ENCODE data around the gene CDC14B. TPM values are rescaled to one million over a fixed set of nuclear protein-coding genes. Genes with fewer than 3 reads are reported as not detected.
A peak's percentile ranks its signal among the peaks of the same experiment; 100 is the strongest.
"Not testable (repeated sequence)": the region's sequence is repeated elsewhere in the genome, so short reads cannot be mapped to it uniquely, and the experiment has no call there.

Gene CDC14B
- 10 to 100 TPM; 23.6 to 32.9 (median 27.2) TPM for polyA plus RNA-seq (ENCODE audit: insufficient read length in 4 of 4)

- DNase-seq (ENCODE audit: low read depth in 4 of 4, low spot score in 2 of 4), result peak in 3 of 4 donors; percentile 79 to 92 (median 86)
Measured at GRCh38 chr9:96619491-96620180, at the start of gene CDC14B. TSS of gene CDC14B (minus strand) at chr9:96619843. CDS start at chr9:96619378, 465 bp downstream.

DNA sequence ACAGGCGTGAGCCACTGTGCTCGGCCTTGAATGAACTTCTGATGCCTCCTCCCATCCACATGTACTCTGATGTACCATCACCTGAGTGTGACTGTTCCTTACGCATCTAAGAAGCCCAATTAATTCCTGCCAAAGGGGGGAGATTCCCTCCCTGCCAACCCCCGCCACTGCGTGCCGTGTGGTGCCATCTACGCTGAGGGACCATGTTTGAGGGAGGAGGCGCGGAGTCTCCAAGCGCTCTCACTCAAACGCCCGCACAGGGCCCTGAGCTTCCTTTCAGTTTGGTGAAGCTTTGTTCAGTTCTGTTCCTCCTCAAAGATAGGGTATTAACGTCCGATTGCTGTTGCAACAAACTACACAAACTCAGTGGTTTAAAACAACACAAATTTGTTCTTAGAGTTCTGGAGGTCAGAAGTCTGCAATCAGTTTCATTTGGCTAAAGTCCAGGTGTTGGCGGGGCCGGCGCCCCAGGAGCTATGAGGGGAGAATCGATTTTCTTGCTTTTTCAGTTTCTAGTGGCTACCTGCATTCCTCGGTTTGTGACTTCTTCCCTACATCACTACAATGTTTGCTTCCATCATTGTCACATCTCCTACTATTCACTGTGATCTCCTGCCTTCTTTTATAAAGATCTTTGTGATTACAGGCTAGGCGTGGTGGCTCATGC, 49.4 kb upstream of the CDC14B start:
- no peak for DNase-seq (ENCODE audit: low read depth in 4 of 4, low spot score in 2 of 4)

DNA sequence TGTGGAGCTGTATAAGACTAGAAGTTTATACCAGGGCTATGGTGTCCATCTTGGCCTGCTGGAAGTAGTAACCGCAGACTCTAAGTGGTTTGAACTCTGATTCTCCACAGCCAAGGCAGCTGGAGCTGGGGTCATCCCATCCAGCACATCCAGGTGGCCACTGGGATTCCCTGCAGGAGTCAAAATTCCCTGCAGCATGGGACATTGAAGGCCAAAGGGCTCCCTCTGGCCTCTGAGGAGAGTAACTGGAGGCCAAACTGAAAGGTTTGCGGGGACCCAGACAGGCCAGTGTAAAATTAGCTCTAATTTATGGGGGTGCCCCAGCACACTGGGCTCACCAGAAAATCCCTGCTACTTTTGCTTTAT, 47.7 kb upstream of the CDC14B start:
- no peak for DNase-seq (ENCODE audit: low read depth in 4 of 4, low spot score in 2 of 4)

GRCh38 chr9:96666653-96667362, 47.2 kb upstream of the CDC14B start:
- DNase-seq (ENCODE audit: low read depth in 4 of 4, low spot score in 2 of 4), result not testable (repeated sequence)

GRCh38 chr9:96665789-96666188, 46.1 kb upstream of the CDC14B start:
- no peak for DNase-seq (ENCODE audit: low read depth in 4 of 4, low spot score in 2 of 4)

DNA sequence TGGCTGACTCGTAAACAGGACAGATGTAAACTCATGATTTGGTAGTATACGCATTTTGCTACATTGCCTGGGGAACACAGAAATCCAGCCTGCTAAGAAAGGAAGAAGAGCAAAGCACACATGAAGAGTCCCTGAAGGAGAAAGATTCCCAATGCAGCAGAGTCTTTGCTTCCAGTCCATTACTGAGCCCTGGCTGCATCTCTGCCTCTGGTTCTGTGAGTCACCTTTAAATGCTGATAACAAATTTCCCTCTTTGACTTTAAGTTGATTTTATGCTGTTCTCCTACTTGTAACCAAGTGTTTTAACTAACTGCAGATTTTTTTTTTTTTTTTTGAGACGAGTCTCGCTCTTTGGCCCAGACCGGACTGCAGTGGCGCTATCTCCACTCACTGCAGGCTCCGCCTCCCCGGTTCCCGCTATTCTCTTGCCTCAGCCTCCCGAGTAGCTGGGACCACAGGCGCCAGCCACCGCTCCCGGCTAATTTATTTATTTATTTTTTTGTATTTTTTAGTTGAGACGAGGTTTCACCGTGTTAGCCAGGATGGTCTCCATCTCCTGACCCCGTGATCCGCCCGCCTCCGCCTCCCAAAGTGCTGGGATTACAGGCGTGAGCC, 44.0 kb upstream of the CDC14B start:
- DNase-seq (ENCODE audit: low read depth in 4 of 4, low spot score in 2 of 4), result no peak

GRCh38 chr9:96661711-96662110, 42.1 kb upstream of the CDC14B start:
- DNase-seq (ENCODE audit: low read depth in 4 of 4, low spot score in 2 of 4), result no peak

DNA sequence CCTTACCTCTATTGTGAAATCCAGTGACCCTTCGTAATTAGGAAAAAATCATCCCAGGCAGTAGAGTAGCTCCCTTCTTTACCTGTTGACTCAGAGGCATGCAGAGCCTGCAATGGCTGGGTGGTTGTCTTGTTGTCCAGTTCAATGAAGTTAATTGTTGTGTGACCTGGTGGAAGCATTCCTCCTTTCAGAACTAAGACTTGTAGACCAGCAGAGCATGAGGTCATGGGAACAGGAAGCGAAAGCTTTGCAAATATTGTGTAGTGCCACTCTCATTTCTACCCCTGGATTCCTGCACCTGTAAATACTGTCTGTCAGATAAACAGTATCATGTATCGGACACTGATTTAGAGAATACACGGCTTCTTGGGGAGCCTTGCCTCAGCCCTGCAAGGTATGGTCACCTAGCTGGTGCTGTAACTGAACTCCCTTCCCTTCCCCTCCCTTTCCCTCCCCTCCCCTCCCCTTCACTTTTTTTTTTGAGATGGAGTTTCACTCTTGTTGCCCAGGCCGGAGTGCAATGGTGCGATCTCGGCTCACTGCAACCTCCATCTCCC, 41.1 kb upstream of the CDC14B start:
- DNase-seq (ENCODE audit: low read depth in 4 of 4, low spot score in 2 of 4), result no peak

GRCh38 chr9:96655198-96655851, 35.7 kb upstream of the CDC14B start, which contains the start of gene PRXL2C:
TSS of gene PRXL2C (minus strand) at chr9:96655317. CDS start at chr9:96655281, 36 bp downstream.
- DNase-seq (ENCODE audit: low read depth in 4 of 4, low spot score in 2 of 4), result peak in 1 of 4 donors; percentile 34

- peak in 3 of 4 donors; percentile 32 to 53 (median 42) for DNase-seq (ENCODE audit: low read depth in 4 of 4, low spot score in 2 of 4)
Measured at GRCh38 chr9:96654450-96655197, 35.0 kb upstream of the CDC14B start.

DNA sequence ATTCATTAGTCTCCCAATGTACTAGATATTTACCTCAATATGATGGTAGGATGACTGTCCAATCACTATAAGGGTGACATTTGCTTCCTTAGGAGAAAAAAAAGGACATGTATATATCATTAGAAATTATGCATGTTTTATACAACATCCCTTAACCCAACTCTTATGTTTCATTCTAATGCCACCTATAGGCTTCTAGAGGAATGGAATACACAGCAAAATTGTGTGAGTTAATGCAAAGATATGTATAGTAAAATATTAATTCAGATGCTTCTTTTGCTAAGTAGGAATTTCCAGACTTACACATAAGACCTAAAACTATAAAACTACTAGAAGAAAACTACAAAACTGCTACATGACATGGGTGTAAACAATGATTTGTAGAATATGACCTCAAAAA, 32.0 kb upstream of the CDC14B start:
- DNase-seq (ENCODE audit: low read depth in 4 of 4, low spot score in 2 of 4), result no peak

DNA sequence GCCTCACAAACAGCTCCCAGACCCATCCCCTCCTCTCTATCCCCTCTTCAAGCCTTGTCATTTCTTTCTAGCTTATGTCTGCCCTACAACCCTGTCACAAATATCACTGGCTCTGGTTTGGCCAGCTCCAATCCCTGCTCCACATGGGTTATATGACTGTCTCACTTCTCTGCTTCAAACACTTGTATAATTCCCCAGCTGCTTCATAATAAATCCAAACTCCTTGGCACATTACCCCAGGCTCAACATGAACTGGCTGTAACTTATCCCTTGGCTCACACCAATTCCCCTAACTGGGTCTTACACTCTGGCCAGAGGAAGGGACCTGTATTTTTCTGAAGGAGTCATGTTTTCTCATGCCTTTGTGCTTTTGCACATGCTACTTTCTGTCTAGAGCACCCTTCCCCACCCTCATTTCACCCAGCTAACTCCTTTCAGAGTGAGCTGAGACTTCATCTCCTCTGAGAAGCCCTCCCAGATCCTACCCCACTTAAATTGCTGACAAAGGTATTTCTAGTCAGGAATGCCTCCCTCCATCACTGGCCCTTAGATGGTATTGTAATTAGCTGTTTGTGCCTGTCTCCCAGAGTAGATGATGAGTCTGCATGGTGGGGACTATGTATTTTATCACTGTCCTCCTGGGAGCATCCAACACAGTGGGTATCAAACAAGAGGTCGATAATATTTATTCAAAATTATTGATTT, 30.1 kb upstream of the CDC14B start:
- DNase-seq (ENCODE audit: low read depth in 4 of 4, low spot score in 2 of 4), result no peak

- DNase-seq (ENCODE audit: low read depth in 4 of 4, low spot score in 2 of 4), result no peak
Measured at GRCh38 chr9:96646081-96646991, 26.7 kb upstream of the CDC14B start.

GRCh38 chr9:96644137-96644536, 24.5 kb upstream of the CDC14B start:
- DNase-seq (ENCODE audit: low read depth in 4 of 4, low spot score in 2 of 4), result no peak

DNA sequence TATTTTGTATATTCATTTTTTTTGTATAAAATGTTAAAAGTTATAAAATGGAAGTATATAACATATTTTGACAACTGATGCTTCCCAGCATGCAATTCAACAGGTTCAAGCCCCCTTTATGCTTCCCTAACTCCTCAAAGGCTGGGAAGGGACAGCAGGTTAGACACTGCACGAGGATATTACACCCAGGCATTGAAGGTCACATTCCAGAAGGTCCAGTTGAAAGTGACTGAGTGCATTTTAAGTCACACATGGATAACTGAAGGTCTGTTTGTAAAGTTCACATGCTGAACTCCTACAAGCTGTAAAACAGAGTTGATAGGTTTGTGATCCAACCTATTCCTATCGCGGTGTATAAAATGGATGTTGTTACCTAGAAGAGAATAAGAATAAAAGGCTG, 21.9 kb upstream of the CDC14B start:
- DNase-seq (ENCODE audit: low read depth in 4 of 4, low spot score in 2 of 4), result no peak

DNA sequence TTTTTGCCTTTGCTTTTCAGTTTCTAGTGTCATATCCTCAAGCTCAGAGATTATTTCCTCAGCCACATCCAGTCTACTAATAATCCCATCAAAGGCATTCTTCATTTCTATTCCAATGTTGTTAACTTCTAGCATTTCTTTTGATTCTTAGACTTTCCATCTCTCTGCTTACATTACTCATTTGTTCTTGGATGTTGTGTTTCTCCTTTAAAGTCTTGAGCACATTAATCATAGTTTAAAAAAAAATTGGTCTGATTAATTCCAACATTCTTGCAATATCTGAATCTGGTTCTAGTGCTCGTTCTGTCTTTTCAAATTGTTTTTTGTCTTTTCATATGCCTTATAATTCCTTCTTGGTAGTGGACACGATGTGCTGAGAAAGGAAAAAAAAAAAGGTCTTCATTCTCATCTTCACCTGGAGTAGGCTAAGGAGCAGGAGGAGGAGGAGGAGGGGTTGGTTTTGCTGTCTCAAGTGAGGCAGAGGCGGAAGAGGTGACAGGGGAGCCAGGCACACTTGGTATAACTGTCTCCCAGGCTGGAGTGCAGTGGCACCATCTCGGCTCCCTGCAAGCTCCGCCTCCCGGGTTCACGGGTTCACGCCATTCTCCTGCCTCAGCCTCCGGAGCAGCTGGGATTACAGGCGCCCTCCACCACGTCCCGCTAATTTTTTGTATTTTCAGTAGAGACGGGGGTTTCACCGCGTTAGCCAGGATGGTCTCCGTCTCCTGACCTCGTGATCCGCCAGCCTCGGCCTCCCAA, 19.1 kb upstream of the CDC14B start:
- DNase-seq (ENCODE audit: low read depth in 4 of 4, low spot score in 2 of 4), result no peak

GRCh38 chr9:96636368-96636767, 16.7 kb upstream of the CDC14B start:
- no peak for DNase-seq (ENCODE audit: low read depth in 4 of 4, low spot score in 2 of 4)
